CD4-positive, alpha-beta T cell treated with Interferon alpha-2 for 1 hour (primary cell): Measurements from ENCODE around the gene OPA3.
A peak's percentile ranks its signal among the peaks of the same experiment; 100 is the strongest.

ENCODE experiments used
- DNase-seq, 2 donors: peaks; one replicate each; pipeline ENCODE4 v3.0.0-alpha.2; 2020 to 2022

OPA3 gene

GRCh38 chr19:45560038-45560437 is 24.6 kb downstream of the OPA3 start:
- no peak for DNase-seq

GRCh38 chr19:45558399-45558878 is 26.2 kb downstream of the OPA3 start:
- DNase-seq, result peak; percentile 76 to 82

DNA sequence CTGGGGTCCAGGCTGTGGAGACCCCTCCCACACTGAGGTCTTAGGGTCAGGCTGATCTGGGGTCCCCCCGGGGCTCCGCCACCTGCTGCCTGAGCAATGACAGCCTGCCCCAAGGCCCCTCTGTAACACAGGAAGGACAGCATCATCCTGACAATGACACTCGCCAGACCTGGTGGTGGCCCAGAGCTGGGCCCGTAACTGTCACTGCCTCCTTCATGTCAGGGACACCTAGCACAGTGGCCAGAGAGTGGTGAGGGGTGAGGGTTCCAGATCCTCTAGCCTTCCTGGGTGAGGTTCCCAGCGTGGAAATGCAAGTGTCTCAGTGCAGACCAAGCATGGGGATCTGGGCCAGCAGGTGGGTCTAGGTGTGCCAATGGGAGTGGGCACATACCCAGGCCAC is 27.8 kb downstream of the OPA3 start:
- no peak for DNase-seq

GRCh38 chr19:45554481-45554880 is 30.1 kb downstream of the OPA3 start:
- DNase-seq, result no peak

DNA sequence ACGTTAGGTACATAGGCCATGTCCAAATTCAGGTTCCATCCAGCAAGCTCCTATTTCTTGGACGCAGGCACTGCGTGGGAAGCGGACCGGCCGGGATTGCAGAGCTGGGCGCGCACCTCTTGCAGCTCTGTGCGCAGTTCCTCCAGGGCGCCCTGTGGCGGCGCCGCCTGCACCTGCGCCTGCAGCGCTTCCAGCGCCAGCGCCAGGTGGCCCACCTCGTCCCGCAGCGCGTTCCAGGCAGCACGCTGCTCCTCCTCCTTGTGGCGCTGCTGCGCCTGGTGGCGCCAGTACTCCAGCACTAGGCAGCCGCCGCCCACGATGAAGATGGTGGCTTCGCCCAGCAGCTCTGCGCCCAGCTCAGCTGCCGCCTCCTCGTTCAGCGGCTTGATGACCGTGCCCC is 31.1 kb downstream of the OPA3 start:
- no peak for DNase-seq

- no peak for DNase-seq
Measured at GRCh38 chr19:45547965-45548609, 36.5 kb downstream of the OPA3 start.

- DNase-seq, result no peak
Measured at GRCh38 chr19:45547211-45547770, 37.3 kb downstream of the OPA3 start.

- no peak for DNase-seq
Measured at GRCh38 chr19:45542234-45542668, 42.4 kb downstream of the OPA3 start.

DNA sequence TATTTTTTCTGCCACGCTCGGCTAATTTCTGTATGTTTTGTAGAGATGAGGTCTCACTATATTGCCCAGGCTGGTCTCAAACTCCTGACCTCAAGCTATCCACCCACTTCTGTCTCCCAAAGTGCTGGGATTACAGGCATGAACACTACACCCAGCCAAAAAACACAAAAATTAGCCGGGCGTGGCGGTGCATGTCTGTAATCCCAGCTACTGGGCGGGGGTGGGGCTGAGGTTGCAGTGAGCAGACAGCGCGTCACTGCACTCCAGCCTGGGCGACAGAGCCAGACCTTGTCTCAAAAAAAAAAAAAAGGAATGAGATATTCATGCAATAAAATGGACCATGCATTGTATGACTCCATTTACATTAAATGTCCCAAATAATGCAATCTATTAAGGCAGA is 45.1 kb downstream of the OPA3 start:
- DNase-seq, result no peak

DNA sequence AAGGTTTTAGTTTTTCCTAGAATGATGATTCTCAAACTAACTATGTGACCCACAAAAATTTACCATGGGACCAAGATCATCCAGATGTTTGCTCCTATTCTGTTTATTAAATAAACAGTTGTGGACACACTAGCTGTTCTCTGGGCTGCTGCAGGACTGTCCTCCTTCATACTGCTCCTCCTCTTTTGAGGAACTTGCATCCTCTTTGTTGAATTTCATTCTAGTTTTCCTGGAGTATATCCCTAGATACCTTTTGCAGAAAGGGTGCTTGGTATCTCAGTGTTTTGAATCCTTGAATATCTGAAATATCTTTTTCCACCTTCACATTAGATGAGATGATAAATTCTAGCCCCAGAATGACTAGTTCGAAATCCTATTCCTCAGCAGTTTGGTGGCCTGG is 53.3 kb downstream of the OPA3 start:
- no peak for DNase-seq

GRCh38 chr19:45529420-45529785 is 55.2 kb downstream of the OPA3 start:
- no peak for DNase-seq

DNA sequence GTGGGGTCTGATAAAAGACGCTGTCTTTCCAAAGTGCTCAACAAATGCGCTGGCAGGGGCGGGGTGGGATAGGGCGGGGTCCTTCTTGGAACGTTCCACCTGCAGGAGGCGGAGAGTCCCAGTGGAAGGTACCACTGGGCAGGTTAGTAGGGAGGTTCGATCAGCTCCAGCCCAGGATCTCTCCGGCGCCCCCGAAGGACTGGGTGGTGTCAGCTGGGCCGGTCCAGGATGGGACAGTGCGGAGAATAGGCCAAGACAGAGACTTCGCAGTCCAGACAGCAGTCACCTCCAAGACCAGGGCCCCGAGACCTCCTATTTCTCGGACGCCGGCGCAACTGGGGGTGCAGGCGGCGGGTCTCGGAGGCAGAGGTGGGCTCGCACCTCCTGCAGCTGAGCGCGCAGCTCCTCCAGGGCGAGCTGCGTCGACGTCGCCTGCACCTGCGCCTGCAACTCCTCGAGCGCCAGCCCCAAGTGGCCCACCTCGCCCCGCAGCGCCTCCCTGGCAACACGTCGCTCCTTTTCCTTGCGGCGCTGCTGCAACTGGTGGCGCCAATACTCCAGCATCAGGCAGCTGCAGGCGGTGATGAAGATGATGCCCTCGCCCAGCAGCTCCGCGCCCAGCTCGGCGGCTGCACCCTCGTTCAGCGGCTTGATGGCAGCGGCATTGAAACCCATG is 55.7 kb downstream of the OPA3 start:
- no peak for DNase-seq

DNA sequence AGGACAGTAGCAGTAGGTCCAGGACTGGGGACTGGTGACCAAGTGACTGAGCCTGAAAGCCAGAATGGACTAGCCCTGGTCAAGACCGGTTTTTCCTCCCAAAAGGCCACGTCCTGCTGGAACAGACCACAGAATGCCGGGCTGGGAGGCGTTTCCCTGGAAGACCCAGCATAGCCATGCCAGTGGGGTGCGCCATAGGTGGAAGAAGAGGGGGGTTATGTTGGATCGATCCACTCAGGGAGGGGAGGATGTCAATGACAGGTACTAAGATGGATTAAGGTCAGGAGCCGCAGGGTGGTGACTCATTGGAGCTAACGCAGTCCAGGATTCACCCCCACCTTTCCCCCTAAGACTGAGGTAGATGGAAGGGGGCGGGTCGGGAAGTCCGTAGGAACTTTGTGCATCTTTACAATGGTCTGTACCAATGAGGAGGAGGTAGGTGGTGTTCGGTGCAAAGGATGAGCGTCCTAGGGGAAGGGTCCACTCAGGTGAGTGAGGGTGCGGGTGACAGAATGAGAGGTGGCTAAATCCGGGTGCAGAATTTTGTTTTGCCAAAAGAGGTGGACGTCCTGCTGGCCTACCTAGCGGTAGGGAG is 56.4 kb downstream of the OPA3 start:
- no peak for DNase-seq

DNA sequence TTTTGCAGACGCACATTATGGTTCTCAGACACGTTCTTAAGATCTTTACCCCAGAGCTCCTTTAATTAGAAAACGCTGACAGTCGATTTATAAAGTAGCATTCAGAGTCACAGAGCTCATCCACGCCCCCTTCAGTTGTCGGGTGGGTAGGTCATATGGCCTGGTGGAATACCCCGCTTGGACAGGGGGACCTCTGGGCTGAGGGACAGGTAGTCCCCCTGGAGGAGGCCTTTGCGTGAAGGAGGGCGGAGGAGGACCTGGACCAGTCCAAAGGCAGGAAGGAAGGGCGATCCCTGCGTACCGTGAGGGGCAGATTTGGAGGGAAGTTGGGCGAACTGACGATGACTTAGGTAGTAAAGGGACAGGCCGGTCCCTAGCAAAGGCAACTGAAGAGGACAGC is 56.9 kb downstream of the OPA3 start:
- DNase-seq, result no peak

DNA sequence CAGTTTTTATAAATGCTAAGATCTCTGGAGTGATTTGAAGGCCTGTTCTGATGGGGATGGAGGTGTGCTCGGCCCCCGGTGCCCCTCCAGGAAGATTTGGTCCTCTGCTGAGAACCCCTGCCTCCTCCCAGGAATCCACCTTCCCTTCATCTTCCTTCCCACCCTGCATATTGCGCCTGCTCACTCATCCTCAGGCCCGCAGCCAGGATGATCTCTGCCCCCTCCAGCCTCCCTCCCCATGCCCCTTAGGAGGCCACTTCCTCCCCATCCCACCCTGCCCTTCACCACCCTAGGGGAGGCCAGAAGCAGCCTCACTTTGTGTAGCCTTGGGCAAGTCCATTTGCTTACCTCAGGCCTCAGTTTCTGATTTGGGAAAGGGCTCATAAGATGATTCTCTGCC is 57.6 kb downstream of the OPA3 start:
- no peak for DNase-seq

DNA sequence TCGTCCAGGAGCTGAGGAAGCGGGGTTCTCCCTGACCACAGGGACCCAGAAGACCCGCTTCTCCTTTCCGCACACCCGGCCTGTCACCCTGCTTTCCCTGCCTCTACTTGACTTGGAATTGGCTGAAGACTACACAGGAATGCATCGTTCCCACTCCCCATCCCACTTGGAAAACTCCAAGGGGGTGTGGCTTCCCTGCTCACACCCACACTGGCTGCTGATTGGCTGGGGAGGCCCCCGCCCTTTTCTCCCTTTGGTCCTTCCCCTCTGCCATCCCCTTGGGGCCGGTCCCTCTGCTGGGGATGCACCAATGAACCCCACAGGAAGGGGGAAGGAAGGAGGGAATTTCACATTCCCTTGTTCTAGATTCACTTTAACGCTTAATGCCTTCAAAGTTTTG is 58.5 kb downstream of the OPA3 start:
- DNase-seq, result no peak

GRCh38 chr19:45524575-45525129 is 60.0 kb downstream of the OPA3 start:
- no peak for DNase-seq

DNA sequence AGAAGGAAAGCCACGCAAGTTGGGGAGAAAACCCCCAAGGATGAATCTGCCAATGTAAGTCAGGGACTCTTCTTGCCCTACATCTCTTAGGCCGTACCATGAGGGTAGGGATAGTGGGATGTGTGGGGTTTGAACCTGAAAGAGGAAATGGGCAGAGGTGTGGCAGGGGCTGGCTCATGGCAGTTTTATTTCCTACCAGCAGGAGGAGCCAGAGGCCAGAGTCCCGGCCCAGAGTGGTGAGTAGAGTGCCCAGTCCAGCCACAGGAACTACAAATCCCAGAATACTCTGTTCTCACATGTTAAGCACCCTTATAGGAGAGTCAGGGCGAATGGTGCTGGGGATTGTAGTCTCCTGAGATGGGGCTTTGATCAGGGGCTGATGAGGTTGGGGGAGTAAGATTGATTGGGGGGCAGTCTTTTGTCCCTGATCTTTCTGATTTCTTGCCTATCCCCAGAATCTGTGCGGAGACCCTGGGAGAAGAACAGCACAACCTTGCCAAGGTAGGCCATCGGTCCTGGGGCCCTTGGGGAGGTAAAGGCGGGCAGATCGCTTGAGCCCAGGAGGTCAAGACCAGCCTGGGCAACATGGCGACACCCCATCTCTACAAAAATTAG is 60.9 kb downstream of the OPA3 start:
- DNase-seq, result peak; percentile 83 to 89

- no peak for DNase-seq
Measured at GRCh38 chr19:45522010-45522941, 62.3 kb downstream of the OPA3 start.

DNA sequence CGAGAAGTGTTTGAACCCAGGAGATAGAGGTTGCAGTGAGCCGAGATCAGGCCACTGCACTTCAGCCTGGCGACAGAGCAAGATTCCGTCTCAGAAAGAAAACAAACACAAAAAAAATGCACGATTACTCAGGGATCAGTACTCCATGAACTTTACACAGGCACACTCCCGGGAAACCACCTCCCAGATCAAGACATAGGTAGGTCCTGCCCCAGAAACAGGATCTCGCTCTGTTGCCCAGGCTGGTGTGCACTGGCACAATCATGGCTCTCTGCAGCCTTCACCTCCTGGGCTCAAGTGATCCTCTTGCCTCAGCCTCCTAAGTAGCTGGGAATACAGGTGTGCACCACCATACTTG is 66.2 kb downstream of the OPA3 start:
- DNase-seq, result no peak

DNA sequence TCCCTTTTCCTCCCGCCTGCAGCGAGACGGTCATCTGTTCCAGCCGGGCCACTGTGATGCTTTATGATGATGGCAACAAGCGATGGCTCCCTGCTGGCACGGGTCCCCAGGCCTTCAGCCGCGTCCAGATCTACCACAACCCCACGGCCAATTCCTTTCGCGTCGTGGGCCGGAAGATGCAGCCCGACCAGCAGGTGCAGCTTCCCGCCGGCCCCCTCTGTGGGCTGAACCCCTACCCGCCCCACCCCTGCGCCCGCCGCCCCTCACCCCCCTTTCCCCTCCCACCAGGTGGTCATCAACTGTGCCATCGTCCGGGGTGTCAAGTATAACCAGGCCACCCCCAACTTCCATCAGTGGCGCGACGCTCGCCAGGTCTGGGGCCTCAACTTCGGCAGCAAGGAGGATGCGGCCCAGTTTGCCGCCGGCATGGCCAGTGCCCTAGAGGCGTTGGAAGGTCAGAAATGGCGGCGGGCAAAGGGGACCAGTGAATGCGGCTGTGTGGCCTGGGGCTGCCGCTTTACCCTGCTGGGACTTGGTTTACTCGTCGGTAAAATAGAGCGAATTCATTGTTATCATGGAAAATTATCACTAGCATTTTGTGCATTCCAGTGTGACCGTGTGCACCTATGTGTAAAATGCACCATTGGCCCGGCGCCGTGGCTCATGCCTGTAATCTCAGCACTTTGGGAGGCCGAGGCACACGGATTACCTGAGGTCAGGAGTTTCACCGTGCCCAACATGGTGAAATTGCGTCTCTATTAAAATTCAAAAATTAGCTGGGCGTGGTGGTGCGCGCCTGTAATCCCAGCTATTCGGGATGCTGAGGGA is 66.7 kb downstream of the OPA3 start:
- DNase-seq, result no peak
